DMS79 treated with DMSO at 0.1 percent for 48 hours (cell line): ENCODE results near the gene UBE2O.

Experiments used
- DNase-seq: peaks from one replicate; lab custom pipeline; 2025; lab: John Stamatoyannopoulos, UW

The UBE2O gene

DNA sequence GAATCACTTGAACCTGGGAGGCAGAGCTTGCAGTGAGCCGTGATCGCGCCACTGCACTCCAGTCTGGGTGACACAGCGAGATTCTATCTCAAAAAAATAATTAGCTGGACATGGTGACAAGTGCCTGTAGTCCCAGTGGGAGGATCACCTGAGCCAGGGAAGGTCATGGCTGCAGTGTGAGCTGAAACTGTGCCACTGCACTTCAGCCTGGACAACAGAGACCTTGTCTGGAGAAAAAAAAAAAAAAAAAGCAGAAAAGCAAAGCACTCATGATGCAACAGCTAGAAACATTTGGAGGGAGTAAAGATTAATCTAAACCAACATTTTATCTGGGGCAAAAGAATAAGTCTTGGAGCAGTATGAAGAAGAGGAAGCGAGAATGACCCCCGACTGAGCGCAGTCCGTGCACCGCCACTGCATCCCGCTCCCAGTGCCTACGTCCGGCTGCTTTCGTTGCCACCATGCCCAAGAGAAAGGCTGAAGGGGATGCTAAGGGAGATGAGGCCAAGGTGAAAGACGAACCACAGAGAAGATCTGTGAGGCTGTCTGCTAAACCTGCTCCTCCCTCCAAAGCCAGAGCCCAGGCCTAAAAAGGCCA is 107.5 kb downstream of the UBE2O start:
- no peak for DNase-seq

DNA sequence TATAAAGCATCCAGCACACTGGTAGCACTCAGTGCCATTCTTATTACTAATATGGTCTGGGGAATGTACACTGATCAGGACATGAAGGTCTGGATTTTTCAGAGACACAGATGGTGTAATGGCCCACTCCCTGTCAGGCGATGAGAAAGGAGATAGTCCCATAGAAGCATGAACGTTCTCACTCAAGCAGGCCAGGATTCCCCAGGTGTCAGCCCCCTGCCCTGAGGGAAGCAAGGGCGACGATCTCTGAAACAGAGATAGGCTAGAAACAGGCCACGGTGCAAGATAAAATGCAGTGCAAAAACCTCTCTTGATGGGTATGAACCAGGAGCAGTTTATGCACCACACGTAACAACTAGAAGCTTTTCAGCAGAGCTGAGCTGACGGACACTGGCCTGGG is 109.8 kb downstream of the UBE2O start:
- DNase-seq, result no peak

DNA sequence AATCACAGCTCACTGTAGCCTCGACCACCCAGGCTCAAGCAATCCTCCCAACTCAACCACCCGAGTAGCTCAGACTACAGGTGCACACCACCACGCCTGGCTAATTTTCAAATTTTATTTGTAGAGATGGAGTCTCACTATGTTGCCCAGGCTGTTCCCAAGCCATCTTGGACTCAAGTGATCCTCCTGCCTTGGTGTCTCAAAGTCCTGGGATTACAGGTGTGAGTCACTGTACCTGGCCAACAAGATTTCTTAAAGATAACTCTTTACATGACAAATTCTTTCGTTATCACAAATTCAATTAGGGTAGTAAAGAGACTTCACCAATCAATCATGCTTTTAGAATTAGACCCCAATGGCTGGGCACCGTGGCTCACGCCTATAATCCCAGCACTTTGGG is 111.7 kb downstream of the UBE2O start:
- DNase-seq, result no peak
